ENCODE measurements around the gene PHACTR1. TPM values are rescaled to one million over a fixed set of nuclear protein-coding genes. Genes with fewer than 3 reads are reported as not detected.

PHACTR1 gene
- total RNA-seq, 1 donor from 2014 or later: 1.6 TPM

DNA sequence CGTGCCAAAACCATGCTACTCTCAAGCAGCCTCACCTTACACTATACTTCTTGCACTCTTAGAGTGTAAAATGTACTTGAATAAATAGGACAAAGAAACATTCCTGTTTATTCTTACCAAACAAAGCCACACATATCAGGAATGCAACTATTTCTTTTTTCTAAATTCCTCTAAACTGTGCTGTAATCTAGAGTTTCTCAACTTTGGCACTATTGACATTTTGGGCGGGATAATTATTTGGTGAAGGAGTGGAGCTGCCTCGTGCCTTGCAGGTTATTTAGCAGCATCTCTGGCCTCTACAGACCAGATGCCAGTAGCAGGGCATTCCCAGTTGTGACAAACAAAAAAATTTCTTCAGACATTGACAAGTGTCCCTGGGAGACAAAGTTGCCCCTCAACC is 86.9 kb downstream of the PHACTR1 start:
- no peak for ATAC-seq

DNA sequence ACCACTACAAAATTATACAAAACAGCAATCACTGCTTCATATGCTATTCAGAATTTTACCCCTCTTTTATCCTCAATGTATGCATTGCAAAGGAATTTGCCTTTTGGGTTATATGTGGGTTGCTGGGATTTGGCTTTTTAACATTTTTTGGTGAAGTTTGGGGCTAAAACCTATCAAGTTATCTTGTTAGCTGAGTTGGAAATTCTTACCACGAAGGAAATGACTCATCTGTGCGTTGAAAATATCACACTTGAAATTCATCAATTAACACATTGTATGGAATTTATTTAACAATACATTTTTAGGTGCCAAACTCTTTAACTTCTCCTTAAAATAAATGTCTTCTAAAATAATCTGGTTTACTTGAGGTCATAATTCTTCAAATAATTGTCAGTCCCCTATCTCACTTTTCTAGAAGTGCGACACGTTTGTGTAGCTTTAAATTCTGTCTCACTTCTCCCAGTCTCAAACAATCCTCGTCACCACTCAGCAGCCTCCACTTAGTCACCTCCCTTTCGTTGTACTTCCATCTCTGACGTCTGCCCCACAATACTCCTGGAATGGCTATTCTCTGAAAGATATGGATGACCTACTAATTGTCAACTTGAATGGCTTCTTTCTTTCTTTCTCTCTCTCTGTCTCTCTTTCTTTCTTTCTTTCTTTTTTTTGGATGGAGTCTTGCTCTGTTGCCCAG is 88.5 kb downstream of the PHACTR1 start:
- no peak for ATAC-seq

DNA sequence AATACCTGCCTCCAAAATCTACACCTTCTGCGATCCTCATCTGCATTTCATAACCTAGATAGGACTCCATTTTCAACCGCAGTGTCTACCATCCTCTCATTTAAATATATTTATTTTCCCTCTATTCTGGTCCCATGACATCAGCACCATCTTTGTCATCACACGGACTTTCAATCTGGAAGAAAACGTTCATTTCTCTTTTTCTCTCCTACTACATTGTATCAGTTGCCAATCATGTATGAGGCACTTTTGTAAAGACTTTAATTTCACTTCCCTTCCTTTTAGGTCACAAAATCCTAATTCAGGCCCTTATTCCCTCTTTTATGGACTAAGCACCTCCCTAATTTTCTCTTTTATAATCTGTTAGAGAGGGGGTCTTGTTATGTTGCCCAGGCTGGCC is 89.6 kb downstream of the PHACTR1 start:
- no peak for ATAC-seq

DNA sequence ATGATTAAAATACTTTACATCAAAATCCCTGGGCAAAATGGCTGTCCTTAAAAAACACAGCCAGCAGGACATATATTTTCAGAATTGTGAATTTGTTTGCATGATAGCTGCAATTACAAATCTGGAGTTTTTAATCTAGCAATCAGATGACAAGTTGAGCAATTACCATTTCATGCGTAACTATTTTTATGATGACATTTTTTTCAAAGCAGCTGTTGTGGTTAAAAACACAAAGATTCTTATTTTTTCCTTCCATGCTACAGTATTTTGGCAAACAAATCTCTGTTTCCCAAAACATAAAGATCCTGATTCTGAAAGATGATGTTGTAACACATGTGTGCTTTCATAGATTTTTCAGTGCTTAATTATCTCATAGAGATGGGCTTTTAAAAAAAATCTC is 90.2 kb downstream of the PHACTR1 start:
- no peak for ATAC-seq

DNA sequence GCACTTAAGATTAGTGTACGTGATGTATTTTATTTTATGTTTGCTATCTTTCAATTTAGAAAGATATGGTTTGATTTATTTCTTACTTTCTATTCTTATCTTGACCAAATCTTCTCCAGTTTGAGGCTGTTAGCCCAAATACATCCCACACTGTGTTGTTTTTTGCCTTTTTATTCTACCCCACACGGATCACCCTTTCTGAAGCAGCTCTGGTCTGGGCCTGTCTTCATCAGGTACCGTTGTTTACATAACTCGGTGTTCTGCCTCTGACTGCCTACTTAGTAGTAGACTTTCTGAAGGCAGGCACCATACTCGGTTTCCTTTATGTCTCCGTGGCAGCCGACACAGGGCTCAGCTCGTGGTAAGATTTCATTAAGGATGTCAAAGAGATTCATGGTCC is 95.0 kb downstream of the PHACTR1 start:
- no peak for ATAC-seq

DNA sequence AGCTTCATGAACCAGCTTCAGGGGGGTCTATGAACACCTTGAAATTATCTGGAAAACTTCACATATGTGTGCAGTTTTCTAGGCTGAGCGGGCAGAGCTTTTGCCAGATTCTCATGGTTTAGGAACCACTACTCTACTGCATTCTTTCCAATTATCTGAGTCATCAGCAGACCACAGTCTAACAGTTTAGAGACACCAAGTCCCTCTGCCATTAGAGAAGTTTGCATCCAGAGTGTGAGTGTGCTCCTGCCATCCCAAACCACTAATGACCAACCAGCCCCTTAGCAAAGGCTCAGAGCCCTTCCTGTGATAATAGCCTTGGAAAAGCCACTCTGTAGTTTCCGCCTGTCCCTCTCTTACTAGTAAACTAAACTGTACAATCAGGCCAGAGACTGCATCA is 96.8 kb downstream of the PHACTR1 start:
- ATAC-seq: no peak

DNA sequence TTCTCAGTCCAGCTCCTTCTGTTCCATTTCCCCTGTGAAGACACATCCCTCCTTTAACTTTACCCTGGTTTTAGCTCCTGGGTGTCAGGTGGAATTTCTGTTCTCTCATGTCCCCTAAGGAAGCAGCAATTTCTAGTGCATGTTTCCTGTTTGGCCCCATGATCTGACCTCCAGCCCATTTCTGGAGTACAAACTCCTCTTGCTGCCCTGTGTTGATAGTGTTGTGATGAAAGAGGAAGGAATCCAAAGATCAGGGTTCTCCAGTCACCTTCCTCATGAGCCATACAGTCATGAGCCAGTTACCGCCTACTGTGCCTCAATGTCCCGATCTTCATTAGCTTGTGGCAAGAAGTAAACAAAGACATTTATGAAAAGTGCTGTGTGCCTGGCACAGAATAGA is 97.4 kb downstream of the PHACTR1 start:
- no peak for ATAC-seq

DNA sequence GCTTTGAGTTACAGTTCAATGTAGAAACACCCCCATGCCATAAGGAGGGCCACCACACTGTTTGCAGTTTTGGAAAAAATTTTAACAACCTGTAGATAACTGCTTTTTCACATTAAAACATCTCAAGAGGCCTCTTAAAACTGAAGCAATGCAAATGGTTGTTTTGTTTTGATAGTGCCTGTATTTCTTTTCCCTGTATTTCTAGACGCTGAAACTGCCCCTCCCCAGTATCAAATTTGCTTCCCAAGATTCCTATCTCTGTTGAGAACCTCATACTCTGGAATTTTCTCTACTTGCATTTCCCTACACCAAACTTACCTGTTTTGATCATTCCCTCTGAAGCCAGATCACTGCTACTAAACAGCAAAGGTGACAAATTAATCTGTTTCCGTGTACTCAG is 98.5 kb downstream of the PHACTR1 start:
- no peak for ATAC-seq

DNA sequence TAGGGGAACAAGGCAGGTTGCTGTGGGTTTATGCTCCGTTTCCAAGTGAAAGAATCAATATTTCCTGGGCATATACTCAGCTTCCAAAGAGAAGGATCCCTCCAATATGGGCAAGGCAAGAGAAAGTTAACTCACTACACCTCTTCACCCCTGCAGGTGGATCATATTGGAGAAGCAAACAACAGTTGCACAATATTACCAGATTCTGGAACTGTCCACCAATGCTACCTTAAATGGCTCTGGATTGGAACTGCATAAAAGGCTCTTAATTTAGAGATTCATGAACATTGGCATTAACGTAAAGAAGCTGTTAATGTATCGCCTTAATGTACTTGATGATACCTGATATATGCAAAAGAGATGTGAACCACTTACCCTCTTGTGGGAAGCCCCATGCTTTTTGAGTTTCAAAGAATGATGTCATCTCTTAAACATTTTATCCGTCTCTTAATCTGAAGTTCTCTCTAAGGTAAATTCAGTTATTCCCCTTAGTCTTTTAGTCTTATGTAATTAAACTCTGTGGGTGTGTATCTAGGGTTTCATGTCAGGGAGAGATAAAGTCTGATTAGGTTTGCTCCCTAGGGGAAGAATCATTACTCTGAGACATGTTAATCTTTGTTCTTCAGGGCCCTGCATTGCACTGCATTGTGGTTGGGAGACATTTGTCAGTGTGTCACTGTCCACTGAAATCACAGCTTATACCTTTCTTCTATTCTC is 99.5 kb downstream of the PHACTR1 start:
- no peak for ATAC-seq

DNA sequence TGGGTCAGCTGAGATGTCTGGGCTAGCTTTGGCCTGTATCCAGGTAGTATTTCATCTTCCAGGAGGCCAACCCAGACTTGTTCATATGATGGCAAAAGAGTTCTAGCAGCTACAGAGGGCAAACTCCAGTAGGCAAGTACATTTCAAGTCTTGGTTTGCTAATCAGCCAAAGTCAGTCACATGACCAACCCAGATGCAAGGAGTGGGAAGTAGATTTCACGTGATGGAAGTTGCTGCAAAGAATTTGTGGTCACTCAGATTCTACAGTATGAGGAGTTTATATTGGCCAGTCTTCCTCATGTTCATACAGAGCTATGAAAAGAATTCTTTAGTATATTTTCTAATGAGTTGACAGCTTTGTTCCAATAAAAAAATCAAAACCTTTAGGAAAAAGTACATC is 101.8 kb downstream of the PHACTR1 start:
- no peak for ATAC-seq

DNA sequence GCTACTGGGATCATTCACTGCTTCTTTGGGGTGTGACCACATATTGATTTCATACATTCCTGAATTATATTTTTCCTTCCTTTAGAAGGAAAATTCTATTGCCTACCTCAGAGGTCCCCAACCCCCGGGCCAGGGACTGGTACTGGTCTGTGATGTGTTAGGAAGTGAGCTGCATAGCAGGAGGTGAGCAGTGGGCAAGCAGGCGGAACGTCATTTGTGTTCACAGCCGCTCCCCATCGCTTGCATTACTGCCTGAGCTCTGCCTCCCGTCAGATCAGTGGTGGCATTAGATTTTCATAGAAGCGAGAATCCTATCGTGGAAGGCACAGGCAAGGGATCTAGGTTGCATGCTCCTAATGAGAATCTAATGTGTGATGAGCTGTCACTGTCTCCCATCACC is 107.3 kb downstream of the PHACTR1 start:
- no peak for ATAC-seq

DNA sequence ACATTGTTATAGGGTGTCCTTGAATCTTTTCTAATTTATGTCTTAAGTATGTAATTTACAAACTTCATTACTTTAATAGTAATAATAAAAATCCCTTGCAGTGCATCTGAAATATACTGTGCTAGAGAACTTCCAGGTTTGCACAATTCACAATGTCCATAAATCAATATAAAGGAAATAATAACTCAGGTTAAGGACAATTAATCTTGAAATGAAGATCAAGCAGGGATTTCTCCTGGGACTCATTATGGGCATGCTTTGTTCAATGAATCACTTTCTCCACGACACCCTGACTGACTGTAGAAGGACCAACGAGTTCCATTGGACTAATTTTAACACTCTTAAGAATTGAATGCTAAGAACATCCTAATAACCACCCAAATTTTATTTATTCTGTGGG is 110.0 kb downstream of the PHACTR1 start:
- ATAC-seq: no peak

DNA sequence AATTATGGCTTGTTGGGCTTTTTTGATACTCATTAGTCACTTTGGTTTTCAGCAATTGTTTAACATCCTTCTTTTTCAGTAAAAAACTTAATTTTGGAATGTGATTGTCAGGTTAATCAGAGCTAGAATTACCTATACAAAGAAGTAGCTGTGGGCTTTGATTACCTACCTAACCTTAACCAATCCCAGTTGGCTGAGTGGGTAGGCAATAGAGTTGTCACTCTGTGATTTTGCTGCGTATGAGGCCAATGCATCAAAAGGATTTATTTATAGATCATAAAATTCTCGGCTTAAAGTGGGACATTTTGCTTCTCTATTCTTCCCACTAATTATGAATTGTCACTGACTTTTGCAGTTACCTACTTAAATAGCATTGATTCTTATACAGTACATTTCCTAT is 111.4 kb downstream of the PHACTR1 start:
- ATAC-seq: no peak

DNA sequence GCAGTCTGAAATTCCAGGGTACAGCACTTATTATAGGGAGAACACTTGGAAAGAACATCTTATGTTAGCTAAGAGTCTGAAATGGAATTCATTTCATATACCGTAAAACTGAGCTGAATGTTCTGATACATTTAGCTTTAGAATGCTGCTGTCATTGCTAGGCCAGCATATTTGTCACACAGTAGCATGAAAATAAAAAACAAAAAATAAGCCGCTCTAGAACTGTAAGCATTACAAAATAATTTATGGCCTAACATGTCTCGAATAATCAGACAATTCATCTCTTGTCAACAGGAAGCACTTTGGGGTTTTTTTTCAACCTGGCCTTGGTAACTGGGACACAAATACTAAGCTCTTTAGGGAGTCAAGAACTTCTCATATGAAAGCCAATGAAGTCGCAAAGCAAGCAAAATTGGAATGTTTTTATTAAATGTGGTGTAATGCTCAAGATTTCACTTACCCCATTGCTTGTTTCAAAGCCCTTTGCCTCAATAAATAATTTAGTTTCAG is 115.7 kb downstream of the PHACTR1 start:
- ATAC-seq: no peak

DNA sequence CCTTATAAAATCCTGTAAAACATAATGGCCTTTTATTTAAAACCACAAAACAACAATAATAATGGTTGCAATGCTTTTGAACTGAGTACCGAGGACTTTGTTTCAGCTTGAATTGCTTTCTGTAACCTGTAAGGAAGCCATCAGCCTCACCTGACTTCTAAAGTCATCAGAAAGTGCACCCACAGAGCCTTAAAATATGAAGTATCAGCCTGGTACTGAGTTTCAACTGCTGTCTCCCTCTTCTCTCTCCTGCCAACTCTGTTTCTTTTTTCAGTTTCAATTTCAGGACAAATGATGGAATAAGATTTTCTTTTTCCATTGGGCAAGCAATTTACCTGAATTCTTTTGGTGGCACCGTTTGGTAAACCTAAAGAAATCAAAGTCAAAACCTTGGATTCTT is 119.4 kb downstream of the PHACTR1 start:
- ATAC-seq: no peak

DNA sequence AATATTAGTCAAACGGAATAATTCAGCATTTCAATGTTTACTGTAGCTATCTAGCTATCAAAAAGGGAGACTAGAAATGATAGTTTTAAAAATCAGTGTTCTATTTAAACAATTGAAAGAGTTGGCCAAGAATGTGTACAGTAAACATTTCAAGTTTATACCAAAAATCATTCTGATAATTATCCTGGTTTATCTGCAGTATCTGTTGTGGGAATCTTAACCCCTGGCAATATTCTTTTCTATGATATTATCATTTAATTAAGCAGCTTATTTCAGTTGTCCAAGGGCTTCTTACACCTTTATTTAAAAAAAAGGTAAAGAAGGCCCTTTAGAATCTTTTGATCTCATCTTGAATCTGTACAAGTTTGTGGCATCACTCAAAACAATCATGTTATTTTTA is 125.1 kb downstream of the PHACTR1 start:
- no peak for ATAC-seq

DNA sequence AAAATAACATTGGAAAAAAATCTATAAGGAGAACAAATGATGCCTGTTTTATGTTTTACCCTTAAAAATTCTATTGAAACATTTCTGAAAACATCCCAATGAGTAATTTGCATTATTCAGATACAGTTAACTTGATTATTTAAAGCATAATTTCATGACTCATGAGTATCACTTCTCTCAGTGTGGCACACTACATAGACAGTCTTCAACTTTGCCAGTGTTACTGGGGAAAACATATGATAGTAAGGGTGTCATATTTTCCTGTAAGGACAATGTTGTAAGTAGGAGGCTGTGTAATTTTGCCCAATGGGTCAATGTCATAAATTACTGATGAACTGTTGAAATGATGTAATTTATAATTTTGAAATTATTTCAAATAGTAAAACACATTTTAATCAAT is 125.5 kb downstream of the PHACTR1 start:
- ATAC-seq: no peak

DNA sequence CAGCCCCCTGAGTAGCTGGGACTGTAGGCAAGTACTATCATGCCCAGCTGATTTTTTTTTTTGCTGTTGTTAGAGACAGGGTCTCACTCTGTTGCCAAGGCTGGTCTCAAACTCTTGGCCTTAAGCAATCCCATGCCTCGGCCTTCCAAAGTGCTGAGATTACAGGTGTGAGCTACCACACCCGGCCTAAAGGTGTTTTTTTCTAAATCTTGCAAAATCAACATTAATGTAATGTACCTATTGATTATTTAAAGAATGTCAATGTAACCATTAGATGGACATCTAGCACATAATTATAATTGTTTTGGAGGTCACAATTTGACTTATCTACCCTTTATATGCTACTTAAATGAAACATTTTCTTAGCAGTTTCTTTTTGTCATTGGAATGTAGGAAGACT is 126.1 kb downstream of the PHACTR1 start:
- ATAC-seq: no peak

DNA sequence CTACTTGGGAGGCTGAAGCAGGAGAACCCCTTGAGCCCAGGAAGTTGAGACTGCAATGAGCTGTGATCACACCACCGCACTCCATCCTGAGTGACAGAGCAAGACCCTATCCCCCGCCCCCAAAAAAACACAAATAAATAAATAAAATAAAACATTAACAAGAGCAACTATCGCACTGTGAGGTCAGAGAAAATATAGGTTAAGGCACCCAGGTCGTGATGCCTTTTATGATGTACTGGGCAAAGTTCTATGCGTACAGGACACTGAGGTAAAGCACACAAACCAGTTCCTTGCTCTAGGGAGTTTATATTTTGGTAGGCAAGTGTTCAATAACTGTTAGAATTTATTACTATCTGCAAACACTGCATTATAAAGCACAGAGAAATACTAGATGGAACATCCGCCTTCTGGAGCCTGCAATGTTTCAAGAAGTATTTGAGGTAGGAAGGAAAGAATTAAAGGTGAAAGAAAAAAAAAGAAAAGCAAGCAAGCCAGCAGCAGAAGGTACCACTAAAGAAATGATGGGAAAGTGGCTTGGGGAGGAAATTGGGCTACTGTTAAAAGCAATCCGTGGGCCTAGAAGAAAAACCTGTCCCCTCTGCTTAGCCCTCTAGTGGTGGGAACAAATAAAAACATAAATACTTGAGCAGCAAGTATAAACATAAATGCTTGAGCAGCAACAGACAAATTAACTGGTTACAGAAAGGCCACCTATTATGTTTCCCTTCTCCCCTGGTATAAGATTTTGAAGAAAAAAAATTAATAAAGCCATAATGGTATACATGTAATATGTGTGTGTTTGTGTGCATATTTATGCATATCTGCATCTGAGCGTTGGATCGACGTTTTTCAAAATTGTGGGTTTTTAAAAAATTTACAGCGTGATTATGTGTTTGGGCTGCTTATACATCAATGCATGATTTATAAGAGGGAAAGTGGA is 128.0 kb downstream of the PHACTR1 start:
- no peak for ATAC-seq

DNA sequence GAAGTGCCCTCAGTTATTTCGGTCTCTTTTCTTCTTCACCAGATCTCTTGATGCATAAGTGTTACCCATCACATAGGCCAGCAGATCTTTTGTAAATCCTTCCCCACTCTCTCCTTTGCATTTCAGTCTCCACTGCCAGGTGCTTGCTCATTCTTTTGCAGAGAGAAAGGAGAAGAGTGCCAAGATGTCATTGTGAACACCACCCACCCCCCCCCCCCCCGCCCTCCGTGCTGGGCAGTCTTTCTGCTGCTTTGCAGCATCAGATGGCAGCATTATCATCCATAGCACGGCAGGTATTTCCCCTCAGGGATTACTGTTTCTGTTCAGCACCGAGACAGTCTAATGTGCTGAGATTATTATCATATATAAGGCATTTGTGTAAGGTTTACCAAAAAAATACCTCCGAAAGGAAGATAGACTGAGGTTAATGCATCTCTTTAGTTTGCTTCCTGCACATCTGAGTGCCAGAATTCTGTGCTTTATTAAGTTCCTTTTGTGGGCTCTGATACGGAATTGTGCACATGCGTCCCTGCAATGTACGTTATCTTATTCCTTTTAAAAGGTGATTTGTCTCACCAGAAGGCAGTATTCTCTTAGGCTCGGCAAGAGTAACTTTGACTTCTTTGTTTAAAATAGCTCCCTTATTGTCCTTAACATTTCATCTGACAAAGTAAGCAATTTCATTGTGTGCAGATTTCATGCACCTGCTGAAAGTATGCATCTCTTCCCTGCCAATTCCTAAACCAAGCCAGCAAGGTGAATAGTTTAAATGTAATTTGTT is 128.8 kb downstream of the PHACTR1 start:
- no peak for ATAC-seq

DNA sequence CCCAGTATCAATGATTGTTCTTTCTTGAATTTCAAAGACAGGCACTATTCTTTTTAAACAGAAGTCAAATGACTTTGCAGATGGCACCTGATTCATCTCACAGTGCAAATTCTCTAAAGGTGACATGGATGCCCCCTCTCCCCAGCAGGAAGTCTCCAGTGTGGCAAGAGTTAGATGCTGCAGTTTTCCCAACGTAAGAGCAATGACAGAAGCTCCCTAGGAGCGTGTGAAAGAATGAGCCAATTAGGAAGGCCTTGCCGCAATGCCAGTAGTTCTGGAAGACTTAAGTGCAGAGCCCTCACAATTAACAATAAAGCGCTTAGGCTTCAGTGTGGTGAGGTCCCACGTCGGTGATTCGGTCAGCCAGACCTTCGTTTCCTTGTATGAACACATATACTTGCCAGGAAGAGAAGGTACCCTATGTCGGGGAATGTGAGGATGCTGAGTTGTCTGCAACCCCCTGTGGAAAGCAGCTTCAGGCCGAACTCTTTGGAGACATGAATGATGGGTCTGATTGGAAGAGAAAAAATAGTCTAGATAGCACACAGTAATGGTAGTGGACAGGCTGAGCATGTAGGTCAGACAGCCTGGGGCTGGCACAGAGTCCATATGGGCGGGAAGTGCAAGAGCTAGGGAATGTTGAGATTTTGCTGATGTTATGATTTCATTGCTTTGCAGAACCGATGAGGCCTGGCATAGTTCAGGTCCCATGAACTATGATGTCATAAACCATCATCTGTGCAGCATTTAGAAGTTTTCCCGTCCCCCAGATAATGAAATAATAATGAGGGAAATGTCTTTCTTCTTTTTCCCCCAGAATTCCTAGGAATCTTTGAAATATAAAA is 132.6 kb downstream of the PHACTR1 start:
- ATAC-seq: no peak

DNA sequence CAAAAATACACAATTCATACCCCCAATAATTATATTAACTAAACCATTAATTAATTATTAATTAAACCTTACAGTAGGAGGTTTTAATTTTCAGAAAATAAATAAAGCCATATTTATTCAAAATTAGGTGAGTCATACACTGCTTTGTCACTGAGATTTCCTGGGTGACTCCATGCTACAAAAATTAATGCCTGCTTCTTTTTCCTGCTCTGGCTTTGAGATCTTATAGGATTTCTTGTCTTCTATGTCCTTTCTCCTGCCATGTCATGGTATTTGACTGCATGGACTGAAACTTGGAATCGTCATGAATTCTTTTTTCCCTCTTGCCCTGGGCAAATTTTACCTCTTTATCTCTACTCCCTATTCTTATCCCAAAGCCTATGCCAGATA is 133.2 kb downstream of the PHACTR1 start:
- ATAC-seq: no peak
